Esophagus squamous epithelium (tissue), 5 donors: ENCODE results near the gene ADCK1. TPM values are rescaled to one million over a fixed set of nuclear protein-coding genes. Genes with fewer than 3 reads are reported as not detected.
"Not testable (repeated sequence)": the region's sequence is repeated elsewhere in the genome, so short reads cannot be mapped to it uniquely, and the experiment has no call there.

Experiments
- DNase-seq: peaks from one replicate; lab custom pipeline; 2025; lab: John Stamatoyannopoulos, UW
- H3K27ac ChIP-seq, 4 donors: fragments of 200-600 bp; sonication (generic); one replicate each; pipeline ENCODE4 v1.5.1; 2016 to 2019; ENCODE audit warnings: mild to moderate bottlenecking in 1 of 4
- H3K27me3 ChIP-seq, 4 donors: fragments of 200-600 bp; sonication (generic); 1 replicate in 3 of 4; 2 replicates in 1 of 4; pipeline versions ENCODE4 v1.5.1 to v1.6.0; 2017 to 2021; ENCODE audit warnings: antibody characterized with exemption in 1 of 4
- H3K36me3 ChIP-seq, 3 donors: fragments of 200-600 bp; sonication (generic); one replicate each; pipeline ENCODE4 v1.5.1; 2016 to 2019
- H3K4me1 ChIP-seq, 3 donors: fragments of 200-600 bp; sonication (generic); one replicate each; pipeline ENCODE4 v1.5.1; 2017 to 2019
- H3K4me3 ChIP-seq, 4 donors: fragments of 200-600 bp; sonication (generic); 1 replicate in 3 of 4; 2 replicates in 1 of 4; pipeline ENCODE4 v1.5.1; 2016 to 2019; ENCODE audit warnings: mild to moderate bottlenecking in 2 of 4, moderate library complexity in 1 of 4
- H3K9me3 ChIP-seq, 3 donors: fragments of 200-600 bp; sonication (generic); one replicate each; pipeline ENCODE4 v1.5.1; 2016 to 2019
- POLR2A ChIP-seq, 4 donors: fragments of 450-650 bp; IDR thresholded peaks; one replicate each; pipeline ENCODE4 v1.6.1; 2017; ENCODE audit warnings: antibody characterized with exemption in 4 of 4, mild to moderate bottlenecking in 4 of 4, moderate library complexity in 3 of 4
- WGBS, 2 donors: methylation state at CpG; one replicate each; pipeline ENCODE4 v1.1.5; 2018; 5-methylcytosine and 5-hydroxymethylcytosine counted together
- intact Hi-C: fragments of 100-400 bp; cut with DNase I; formaldehyde crosslinking; loops from one replicate; pipeline ENCODE4 v1.15.0; 2022
- total RNA-seq, 4 donors: library from RNA; depleted of rRNA; stranded (reverse); fragments of >200 nt; gene quantifications; one replicate each; pipeline ENCODE4 v1.1.0, GENCODE V29; 2016
- TF ChIP-seq, protein P1 (sequence below), 6 experiments: fragments of 450-650 bp in 4 of 6; fragments of 200-600 bp in 2 of 6; sonication (generic) in 2 of 6; IDR thresholded peaks; one replicate each; pipeline ENCODE4 v1.5.1; 2016 to 2019; ENCODE audit warnings: antibody characterized with exemption in 6 of 6, mild to moderate bottlenecking in 4 of 6, moderate library complexity in 4 of 6
- donor health status: DM: yes; HTN: yes; CAD: no.

Gene ADCK1
- total RNA-seq, 4 donors from 2014 or later, result 3.6 to 5.4 (median 4.4) TPM

DNA sequence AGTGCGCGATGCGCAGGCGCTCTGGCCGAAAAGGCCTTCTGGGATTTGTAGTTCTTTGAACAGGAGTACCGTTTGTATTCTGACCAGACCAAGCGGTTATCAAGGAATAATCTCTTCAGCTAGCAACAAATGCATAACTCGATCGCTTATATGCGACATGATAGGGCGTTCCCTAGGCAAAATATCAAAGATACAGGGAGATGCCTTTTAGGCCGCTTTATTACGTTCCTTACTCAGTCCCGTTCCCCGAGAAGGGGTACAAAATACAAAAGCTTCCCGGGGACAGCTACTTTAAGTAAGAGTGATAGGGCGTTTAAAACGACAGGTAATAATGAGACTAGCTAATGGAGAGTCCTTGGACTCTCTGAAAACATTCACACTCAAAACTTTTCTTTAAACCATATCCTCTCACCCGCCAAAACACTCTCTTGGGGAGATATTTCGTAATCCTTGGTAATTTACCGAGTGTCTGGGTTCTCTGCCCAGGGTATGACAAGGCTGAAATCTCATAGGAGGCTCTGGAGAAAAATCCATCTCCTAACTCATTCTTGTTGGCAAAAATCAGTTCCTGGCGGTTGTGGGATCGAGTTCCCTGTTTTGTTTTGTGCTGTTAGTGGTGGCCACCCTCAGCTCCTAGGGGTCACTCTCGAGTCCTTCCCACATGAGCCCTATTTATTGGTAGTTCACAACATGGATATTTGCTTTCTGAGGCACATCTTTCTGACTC lies 38.5 kb upstream of the ADCK1 start:
- no peaks in the 10 kb centered on the region for H3K9me3 ChIP-seq
- H3K27ac ChIP-seq, result peak overlapping the region; percentile 91 to 97 (median 94)
- H3K27me3 ChIP-seq, result no peaks in the 10 kb centered on the region
- peaks cover 0 to 4% (median 0%) of the 10 kb centered on the region in 3 donors for H3K36me3 ChIP-seq
- TF ChIP-seq, protein P1, sequence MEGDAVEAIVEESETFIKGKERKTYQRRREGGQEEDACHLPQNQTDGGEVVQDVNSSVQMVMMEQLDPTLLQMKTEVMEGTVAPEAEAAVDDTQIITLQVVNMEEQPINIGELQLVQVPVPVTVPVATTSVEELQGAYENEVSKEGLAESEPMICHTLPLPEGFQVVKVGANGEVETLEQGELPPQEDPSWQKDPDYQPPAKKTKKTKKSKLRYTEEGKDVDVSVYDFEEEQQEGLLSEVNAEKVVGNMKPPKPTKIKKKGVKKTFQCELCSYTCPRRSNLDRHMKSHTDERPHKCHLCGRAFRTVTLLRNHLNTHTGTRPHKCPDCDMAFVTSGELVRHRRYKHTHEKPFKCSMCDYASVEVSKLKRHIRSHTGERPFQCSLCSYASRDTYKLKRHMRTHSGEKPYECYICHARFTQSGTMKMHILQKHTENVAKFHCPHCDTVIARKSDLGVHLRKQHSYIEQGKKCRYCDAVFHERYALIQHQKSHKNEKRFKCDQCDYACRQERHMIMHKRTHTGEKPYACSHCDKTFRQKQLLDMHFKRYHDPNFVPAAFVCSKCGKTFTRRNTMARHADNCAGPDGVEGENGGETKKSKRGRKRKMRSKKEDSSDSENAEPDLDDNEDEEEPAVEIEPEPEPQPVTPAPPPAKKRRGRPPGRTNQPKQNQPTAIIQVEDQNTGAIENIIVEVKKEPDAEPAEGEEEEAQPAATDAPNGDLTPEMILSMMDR (IDR thresholded peaks at IDR 0.05), result no peak
- TF ChIP-seq POLR2A (IDR thresholded peaks at IDR 0.05), result no peak
- intact Hi-C loops, result no loop called here
- 1 to 2% methylated on average over 19 of the region's 24 CpGs for WGBS, 2 donors
- H3K4me1 ChIP-seq, result peaks cover 0 to 50% (median 23%) of the 10 kb centered on the region in 3 donors
- peak overlapping the region; percentile 75 to 96 (median 84) for H3K4me3 ChIP-seq
- no peak for DNase-seq

DNA sequence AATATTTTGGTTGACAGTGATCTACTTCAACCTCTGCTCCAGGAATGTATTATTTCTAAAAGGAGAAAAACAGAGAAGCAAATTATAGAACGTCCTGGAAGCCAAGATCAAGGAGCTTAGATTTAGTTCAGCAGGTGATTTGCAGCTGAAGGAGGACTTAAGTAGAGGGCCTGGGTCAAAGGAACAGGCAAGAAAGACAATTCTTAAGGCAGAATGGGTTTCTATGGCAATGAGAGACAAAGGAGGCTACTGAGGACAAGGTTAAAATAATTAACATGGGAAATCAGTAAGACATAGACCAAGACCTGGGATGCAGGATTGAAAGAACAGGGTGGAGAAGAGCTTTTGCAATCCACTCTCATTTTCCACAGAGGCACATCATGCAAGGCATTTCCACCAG lies 36.6 kb upstream of the ADCK1 start:
- intact Hi-C loops, result no loop called here
- 39 to 50% methylated on average over 1 of the region's 1 CpG for WGBS, 2 donors

DNA sequence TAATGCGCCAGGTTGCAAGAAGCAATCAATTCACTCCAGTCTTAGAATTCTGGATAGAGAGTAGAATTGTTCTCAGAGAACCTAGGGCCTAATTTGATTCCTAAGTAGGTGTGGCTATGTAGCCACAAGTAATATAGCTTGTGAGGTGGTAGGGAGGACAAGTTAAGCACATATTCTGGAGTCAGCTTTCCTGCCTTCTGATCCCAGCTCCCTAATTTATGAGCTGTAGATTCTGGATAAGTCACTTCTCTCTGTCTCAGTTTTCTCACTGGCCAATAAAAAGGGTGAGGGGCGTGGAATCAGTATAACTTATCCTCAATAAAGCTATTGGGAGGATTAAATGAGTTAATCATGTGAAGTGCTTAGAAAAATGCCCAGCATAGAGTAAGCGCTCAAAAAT lies 35.9 kb upstream of the ADCK1 start:
- no peak overlapping the region for H3K27ac ChIP-seq
- no peak for DNase-seq
- H3K9me3 ChIP-seq, result no peaks in the 10 kb centered on the region
- 78 to 92% methylated on average over 3 of the region's 3 CpGs for WGBS, 2 donors
- peaks cover 0 to 24% (median 11%) of the 10 kb centered on the region in 3 donors for H3K4me1 ChIP-seq
- no peaks in the 10 kb centered on the region for H3K36me3 ChIP-seq
- no peak overlapping the region for H3K4me3 ChIP-seq
- intact Hi-C loops, result no loop called here
- no peak for TF ChIP-seq POLR2A (IDR thresholded peaks at IDR 0.05)
- TF ChIP-seq, protein P1 (IDR thresholded peaks at IDR 0.05), result no peak
- H3K27me3 ChIP-seq, result no peaks in the 10 kb centered on the region

More for the DNA sequence above, 36.6 kb upstream of the ADCK1 start:
- DNase-seq, result no peak
- H3K36me3 ChIP-seq, result no peaks in the 10 kb centered on the region
- H3K27ac ChIP-seq, result no peak overlapping the region
- H3K27me3 ChIP-seq, result no peaks in the 10 kb centered on the region
- H3K9me3 ChIP-seq, result no peaks in the 10 kb centered on the region
- peaks cover 0 to 31% (median 18%) of the 10 kb centered on the region in 3 donors for H3K4me1 ChIP-seq
- H3K4me3 ChIP-seq, result no peak overlapping the region
- TF ChIP-seq, protein P1 (IDR thresholded peaks at IDR 0.05), result no peak
- TF ChIP-seq POLR2A (IDR thresholded peaks at IDR 0.05), result no peak

DNA sequence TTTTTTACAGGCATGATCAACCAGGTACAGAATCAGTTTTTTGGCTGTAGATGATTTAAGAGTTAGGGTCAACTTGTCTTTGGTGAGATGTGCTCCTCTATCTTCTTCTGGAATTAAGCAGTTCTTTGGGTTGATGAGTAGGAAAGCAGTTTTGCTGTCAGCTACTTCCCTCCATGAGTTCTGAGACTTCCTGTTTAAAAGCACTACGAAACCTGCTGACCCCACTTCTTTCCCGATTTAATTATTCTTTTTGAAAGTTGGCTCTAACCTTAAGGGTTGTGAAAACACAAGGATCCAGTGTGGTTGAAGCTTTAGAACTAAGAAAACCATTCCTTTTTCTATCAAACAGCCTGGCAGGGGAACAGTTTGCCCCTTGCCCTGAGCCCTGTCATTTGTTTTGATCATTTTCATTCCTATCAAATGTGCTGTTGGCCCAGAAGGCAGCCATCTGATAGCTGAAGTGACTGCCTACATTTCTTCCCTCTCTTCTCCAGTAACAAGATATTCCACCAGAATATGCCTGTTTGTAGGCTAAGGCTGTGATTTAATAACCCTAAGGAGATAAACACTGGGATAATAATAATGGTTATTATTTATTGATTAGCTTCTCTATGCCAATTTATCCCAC lies 31.4 kb upstream of the ADCK1 start:
- 50 to 62% methylated on average over 1 to 2 of the region's 2 CpGs for WGBS, 2 donors
- H3K4me1 ChIP-seq, DNase-seq, H3K9me3 ChIP-seq, H3K36me3 ChIP-seq, H3K4me3 ChIP-seq, H3K27me3 ChIP-seq, intact Hi-C loops: not testable (repeated sequence)
- H3K27ac ChIP-seq, result peak overlapping the region in 1 of 4 donors; percentile 6

DNA sequence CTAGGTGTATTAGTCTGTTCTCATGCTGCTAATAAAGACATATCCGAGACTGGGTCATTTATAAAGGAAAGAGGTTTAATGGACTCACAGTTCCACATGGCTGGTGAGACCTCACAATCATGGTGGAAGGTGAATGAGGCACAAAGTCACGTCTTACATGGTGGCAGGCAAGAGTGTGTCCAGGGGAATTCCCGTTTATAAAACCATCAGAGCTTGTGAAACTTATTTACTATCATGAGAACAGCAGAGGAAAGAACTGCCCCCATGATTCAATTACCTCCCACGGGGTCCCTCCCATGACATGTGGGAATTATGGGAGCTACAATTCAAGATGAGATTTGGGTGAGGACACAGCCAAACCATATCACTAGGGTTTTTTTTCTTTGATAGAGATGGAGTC lies 25.9 kb upstream of the ADCK1 start:
- H3K9me3 ChIP-seq, H3K27ac ChIP-seq, H3K27me3 ChIP-seq, H3K4me3 ChIP-seq, intact Hi-C loops, DNase-seq, H3K36me3 ChIP-seq, H3K4me1 ChIP-seq: not testable (repeated sequence)
- WGBS, 2 donors, result 67 to 70% methylated on average over 4 of the region's 4 CpGs

DNA sequence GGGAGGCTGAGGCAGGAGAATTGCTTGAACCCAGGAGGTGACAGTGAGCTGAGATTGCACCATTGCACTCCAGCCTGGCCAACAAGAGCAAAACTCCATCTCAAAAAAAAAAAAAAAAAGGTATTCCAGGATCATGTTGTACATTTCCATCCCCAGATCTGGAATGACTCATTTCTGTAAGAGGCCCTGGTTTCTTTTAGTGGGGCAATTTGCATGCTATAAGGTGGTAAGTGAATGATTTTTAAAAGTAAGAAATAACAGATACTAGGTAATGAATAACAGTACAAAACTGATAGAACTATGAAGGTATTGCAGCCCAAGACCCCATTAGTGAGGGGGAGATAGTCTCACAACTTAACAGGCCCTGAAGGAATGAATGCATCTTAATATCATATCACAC lies 17.7 kb upstream of the ADCK1 start:
- intact Hi-C loops, result no loop called here
- no peak for TF ChIP-seq POLR2A (IDR thresholded peaks at IDR 0.05)
- TF ChIP-seq, protein P1 (IDR thresholded peaks at IDR 0.05), result no peak
- H3K27me3 ChIP-seq, result no peaks in the 10 kb centered on the region
- no peak for DNase-seq
- no peak overlapping the region for H3K4me3 ChIP-seq
- H3K4me1 ChIP-seq, result no peaks in the 10 kb centered on the region
- H3K36me3 ChIP-seq, result no peaks in the 10 kb centered on the region
- H3K9me3 ChIP-seq, result no peaks in the 10 kb centered on the region
- no peak overlapping the region for H3K27ac ChIP-seq
